NCI-H187 treated with DMSO at 0.1 percent for 48 hours (cell line): ENCODE measurements around the gene BTBD9.

Source experiments
- DNase-seq: peaks from one replicate; lab custom pipeline; 2025; lab: John Stamatoyannopoulos, UW

BTBD9 gene

DNA sequence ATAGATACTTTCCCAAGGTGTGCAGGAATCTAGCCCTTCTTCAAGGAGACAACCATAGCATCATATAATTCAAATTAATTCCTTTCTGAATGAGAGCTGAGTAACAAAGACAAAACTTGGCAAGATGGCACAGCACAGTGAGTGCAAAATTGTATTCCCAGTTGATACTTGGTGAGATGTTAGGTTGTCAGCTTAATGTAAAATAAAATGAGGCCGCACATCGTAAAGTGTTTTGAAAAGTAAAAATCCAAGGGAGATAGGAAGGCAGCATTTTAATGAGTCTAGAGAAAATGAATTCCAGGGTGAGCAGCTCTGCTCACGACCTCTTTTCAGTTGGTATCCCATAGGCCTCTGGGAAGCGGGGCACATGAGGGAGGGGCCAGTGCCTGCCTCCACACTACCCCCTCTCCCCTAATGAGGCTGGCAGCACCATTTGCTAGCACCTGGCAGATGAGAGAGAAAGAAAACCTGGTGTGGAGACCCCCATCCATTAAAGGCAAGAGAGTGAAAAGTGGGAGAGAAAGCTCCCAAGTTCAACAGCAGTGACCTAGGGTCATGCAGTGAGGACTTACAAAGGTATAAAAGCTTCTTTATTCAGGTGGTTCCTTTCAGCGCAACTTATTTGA, 158.4 kb downstream of the BTBD9 start:
- no peak for DNase-seq

DNA sequence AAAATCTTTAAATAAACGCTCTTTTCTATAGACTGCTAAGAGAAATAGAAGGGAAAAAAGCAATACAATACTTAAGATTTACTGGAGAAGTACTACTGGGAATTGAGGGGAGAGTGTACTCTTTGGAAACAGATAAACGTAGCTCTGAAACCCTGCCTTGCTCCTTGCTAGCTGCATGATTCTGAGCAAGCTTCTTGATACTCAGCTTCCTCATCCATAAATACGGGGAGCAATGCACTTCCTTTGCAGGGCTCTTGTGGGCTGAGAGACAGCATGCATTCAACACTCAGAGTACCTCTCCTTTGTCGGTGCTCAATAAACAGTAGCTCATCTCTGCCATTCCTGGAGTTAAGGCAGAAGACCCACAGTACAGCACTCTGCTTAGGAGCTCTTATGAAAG, 159.7 kb downstream of the BTBD9 start:
- DNase-seq: no peak

DNA sequence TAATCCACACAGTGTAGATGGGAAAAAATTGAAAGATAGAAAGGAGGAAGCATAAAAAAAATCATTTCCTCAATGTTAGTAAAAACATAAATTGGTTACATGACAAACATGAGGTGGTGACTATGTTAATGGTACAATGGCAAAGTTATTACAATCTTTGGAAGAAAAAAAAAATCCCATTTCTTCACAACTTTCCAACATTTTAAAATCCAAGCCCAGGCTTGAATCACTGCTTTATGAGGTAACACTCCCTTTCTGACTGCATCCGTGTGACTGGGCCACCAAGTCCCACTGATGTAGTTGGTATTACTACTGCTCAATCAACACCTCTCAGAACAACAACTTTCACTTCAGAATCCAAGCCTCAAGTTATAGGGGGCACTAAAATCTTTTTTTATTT, 160.4 kb downstream of the BTBD9 start:
- no peak for DNase-seq

DNA sequence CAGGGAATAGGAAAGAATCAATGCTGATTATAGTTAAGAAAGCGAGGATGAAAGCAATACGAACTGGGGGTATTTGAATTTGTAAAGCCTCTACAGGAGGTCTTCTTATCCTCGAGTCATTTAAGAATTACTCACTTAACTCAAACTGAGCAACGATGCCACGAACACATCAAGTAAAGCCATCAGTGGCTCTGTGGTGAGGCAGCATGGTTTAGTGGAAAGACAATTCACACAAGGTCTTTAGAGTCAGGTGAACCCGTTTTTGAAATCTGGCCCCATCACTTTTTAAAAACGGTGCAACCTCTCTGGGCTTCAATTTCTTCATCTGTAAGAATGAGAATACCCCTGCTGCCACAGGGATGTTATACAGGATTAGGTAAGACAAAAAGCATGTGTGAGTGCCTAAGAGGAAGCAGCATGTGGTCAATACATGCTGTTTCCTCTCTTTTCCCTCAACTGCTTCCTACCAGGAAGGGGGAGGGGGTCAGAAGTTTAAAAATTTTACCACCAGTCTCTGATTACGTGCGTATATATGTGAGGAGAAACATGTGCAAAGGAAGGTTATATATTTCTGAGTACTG, 162.0 kb downstream of the BTBD9 start:
- no peak for DNase-seq

DNA sequence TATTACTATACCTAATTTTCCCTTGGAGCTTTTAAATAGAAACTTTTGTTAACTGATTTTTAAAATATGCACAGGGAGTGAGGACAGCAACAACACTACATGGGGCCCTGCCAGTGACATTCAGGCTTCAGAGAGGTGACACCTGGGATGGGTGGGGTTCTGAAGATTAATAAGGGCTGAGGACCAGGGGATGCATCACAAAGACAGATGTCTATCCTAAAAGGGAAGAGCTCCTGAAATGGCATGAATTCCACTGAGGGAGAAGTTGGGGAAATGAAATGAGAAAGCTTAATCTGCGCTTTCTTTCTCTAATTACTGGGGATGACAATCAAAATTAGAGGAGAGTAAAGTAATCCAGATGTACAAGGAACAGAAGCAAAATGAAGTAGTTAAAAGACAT, 162.8 kb downstream of the BTBD9 start:
- no peak for DNase-seq

DNA sequence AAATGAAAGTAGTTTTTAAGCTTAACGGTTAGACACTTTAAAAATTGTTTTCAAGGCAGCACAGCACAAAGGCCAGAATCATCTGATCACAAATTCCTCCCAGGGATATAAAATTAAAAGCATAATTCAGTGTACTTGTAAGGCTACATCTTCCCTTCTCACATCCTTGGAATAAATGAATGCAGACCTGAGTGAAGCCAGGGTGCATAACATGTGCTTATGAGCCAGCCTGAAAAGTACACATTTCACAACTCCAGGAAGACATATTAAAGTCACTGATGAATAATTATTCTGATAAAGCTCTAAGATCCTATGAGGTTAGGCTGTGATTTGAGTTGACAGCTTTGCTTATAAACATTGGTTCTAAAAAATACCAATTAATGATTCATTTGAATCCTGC, 163.6 kb downstream of the BTBD9 start:
- DNase-seq: no peak

DNA sequence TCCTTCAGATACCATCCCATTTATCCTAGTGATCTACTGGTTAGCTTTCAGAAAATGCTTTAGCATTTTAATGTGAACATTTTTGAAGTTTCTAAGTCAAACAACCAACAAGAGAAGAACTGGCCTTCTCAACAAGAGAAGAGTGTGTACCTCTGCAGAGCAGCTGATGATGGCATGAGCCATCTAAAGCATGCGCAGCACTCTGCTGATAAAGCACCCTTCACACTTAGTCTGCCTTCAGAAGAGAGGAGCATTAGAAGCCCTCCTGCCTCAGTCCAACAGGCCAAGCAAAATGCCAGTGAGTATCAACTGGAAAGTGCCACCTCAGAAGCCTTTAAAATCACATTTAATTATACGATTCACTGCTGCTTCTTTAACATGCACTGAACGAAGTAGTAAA, 169.2 kb downstream of the BTBD9 start:
- no peak for DNase-seq

DNA sequence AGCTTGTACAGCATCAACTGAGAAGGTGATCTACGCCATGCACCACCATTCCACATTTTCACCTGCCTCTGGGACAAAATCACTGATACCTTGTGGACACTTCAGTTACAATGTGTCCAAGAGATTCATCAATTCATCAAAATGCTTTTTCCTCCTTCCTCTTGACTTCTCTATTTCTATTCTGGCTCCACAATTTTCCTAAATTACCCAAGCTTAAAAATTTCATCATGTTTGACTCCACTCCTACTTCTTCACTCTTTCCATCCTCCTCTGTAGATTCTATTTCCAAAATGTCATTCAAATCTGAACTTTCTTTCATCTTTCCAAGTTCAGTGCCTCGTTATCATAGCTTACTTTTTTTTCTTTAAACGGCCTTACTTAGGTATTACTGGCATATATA, 172.2 kb downstream of the BTBD9 start:
- DNase-seq: no peak

DNA sequence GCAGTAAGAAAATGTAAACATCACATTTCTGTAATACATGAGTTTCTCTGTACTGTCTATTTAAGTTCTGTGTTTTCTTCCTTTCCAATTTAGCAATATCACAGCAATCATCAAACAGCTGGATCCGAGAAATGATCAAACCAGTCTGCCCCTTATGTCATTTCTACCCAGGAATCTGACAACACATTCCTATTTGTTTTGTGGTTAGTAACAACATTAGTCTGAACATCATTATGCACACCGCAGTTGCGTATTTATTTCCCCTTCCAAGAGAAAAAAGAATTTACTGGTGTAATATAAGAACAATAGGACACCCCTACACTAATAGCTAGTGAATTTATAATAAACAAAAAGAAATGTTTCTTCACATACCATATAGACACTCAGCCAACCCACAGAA, 179.5 kb downstream of the BTBD9 start:
- no peak for DNase-seq

DNA sequence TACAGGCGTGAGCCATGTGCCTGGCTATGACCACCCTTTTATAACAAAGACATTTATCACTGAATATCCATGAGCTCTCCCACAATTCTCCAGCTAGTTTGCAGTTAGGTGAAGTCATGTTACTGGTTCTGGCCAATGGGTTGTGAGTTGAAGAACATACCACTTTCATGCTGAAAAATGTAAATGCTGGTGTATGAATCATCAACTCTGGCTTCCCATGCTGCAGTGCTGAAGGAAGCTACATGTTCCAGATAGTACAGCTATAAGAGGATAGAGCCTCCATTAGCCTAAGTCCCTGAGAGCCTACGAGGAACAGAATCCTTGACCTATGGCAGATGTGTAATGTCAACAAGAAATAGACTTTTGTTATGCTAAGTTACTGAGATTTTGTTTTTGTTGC, 180.4 kb downstream of the BTBD9 start:
- DNase-seq: no peak

DNA sequence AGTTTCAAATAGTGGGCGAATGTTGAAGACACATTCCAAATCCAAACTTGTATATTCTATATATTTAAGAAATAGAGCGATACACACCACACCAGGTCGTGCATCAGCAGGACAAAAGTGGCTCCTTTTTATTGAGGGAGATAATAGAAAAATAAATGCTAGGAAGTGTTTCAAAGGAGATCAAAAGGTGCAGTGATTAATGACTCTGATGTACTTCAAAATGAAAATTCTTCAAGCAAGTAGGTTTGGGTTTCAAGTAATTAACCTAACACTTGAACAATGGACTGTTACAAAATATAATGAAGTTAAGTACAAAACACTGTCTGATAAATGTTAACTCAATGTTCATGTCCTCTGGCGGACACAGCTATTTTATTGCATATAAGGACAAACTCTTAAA, 185.9 kb downstream of the BTBD9 start:
- no peak for DNase-seq

DNA sequence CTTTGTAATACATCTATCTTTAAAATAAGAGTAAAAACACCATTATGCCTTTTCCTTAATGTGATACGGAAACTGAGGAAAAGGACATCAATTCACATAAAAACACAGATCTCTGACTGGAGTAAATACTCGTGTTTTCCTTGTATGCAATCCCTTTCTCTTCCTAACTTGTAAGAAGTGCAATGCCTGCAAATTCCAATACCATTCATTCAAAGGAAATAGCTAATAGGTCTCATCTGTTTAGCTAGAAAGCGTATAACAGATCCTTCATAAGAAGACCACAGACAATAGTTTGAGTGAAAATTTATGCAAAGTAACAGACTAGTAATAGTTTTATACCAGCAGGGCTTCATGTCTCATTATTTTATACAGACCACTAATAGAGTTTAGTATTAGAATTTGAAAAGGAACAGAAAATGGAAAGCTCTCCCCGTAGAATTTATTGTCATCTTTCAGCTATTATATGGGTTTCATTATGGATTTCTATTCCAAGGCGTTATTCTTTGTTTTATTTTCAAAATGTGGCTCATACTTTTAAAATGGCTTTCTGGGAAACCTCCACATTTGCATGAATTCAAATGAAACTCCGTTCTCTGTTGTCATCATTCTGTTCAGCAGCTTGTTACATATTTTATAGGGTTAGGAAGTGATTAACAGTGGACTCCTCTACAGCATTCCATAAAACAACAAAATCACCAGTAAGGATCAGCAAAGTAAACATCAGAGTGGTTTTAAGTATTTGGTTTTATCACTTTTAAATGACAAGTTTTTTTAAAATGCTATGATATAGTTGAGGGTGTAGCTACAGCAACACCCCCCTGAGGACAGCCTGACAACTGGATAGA, 186.7 kb downstream of the BTBD9 start:
- no peak for DNase-seq

DNA sequence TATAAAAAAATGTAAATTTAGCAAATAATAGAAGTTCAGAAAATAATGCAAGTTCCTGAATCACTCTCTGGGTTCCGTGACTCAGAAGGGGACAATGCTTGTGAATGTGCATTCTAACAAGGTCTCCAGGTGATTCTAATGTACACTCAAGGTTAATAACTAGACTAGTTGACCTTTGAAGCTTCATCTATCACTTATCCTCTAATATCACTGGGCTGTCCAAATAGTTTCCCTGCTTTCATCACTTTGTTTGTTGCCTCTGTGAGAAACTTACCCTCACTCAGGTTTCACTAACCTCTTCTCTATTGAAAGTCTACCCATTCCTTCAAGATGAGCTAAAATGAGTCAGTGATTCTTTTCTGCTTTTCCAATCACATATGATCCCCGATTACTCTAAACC, 189.0 kb downstream of the BTBD9 start:
- DNase-seq: no peak

DNA sequence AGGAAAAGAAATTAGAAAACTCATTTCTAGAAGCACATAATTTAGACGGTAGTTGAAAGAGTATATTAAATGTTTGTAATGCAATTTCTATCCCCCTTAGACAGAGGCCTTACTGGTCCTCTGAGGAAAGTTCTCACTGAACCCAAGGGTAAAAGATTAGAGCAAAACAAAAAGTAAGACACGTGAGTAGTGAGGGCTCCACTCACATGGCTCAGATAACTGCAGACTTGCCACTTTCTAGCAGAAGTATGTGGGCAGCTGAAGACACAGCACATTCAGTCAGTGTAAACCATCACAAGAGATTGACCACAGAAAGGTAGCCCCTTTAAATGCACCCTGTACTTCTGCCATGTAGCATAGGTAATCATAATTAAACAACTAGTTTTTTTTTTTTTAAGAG, 193.8 kb downstream of the BTBD9 start:
- no peak for DNase-seq

DNA sequence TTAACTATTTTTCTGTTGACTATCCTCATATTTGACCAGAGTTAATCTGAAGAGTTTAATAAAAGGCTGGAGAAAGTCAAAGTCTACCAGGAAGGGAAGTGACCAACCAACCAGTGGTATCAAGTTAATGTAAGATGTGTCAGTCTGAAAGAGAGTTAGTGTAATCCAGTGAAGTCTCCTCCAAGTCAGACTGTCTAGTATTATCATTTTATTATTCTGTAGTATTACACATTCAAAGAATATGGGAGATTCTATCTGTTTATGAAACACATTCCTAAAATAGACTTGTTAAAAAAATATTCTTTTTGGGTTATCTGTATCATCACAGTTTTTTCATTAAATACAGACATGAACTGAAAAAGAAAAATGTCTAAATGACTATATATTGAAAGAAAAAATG, 194.4 kb downstream of the BTBD9 start:
- no peak for DNase-seq

DNA sequence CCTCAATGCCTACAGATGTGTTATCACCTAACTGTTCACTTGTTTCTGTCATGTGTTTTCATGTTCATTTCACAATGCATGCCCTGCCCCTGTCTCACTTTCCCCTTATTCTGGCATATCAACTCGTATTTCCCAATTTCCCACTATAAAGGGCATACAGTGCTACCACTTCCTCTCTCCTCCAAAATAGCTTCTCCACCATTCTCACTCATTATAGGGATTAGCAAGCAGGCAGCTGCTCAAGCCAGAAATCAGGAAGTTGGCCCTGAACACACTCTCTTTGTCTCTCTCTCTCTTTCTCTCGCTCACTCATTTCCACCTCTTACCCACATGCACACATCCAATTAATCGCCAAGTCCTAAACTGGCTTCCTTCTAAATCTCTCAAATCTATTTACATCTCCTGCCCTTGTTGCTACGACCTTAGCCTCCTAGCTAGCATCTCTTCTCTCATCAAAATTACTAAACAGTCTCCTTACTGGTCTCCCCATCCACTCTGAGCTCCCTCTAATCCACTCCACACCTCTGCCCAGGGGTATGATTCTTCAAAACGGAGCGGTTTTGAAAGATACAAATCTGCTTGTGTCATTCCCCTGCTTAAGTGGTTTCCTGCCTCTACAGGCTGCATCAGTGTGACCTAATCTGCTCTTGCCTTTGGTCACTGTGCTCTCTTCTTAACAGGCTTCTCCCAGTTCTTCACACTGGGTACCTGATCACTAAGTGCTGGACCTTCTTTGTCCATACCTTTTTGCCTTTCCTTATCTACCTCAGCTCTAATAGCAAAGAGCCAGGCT, 196.2 kb downstream of the BTBD9 start:
- DNase-seq: no peak

DNA sequence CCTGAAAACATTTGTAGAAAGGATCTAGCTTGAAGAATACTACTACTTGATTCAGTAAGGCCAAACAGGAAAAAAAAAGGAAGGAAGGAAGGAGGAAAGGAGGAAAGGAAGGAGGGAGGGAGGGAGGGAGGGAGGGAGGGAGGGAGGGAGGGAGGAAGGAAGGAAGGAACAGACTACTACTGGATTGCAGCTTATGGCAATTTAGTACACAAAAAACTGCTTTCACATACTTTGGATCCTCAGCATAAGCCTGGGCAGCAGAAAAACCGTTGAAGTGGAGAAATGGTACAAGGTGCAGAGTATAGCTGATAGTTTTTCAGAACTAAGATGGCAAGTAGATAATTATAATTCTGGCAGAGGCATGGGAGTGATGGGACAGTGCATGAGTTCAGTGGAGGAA, 201.6 kb downstream of the BTBD9 start:
- DNase-seq: no peak

DNA sequence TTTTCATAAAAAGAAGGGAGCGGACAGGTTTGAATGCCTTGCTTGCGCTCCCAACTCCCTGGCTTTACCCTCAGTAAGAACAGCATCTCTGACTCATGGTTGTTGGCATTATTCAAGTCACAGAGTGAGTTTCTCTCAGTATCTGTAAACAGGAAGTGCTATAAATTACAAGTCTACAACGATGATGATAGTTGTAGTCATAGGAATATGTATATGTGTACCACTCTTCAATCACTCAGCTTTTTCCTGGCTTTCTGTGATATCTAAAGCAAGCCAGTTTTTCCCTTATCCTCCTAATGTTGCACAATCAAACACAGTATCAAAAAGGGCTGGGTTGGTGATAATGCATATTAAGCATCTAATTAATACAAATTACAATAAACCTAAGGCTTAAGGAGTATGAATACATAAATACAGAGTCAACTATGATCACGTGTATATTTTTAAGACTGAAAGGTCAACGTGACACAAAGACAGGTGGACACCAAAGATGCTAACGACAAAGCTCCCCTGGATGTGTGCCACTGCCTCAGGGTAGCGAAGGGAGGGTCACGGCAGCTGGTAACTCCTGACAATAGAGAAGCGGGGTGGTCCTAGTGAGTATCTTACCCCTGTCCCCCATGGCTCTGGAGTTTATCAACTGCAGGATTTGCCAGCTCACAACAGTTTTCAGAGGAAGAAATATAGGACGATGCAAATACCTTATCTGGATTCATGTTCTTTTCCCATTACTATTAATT, 202.8 kb downstream of the BTBD9 start:
- no peak for DNase-seq

DNA sequence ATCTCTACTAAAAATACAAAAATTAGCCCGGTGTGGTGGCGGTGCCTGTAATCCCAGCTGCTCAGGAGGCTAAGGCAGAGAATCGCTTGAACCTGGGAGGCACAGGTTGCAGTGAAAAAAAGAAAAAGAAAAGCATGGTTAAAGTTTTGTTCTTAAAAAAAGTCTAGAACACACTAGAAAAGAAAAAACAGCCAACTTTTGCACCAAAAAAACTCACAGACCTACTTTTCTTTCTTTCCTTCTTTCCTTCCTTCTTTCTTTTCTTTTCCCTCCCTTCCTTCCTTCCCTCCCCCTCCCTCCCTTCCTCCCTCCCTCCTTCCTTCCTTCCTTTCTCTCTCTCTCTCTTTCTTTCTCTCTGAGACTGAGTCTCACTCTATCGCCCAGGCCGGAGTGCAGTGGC, 204.4 kb downstream of the BTBD9 start:
- DNase-seq: no peak

DNA sequence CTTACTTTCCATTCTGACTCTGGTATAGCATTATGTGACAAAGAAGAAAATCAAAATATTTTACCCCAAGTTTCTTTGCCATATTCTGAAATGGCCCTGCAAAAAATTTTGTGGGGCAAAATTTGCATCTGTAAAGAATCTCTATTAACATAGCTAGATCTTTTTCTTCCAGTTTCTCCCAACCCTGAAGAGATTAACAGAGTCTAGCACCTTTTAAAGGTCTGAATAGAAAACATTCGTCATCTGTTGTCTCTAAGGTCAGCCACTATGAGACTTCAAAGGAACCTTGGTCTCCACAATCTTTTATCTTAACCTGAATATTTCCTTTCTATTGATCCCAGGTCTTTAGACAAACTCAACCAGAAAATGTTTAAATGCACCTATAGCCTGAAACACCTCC, 205.7 kb downstream of the BTBD9 start:
- DNase-seq: no peak

DNA sequence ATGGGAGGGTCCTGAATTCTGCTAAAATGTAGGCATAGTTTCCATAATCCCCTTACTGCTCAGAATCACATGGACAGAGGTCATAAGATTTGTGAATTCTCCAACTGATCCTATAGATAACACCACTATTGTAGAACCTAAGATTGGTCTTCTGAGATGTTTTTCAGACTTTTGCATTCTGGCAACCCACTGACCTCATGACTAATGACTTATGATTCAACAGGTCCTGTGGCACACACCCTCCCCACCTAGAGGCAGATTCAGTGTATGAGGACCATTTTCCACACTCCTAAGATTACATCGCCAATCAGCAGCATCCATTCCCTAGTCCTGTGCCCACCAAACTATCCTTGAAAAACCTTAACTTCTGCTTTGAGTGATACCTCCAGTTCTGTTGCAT, 207.2 kb downstream of the BTBD9 start:
- DNase-seq: no peak

DNA sequence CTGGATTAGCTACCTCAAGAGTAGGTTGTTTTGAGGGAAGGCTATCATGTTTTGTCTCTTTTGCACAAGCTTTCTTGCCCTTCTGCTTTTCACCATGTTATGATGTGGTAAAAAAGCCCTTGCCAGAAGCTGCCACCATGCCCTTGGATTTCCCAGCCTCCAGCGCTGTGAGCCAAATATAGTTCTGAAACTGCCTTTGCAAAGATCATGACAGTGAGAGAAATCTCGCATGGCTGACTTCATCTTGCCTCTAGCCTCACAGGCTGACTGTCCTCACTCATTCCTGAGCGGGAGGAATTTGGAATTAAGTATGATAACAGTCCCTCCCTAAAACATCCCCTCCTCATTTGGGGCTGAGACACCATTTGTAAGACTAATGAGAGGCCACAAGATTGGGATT, 207.7 kb downstream of the BTBD9 start:
- no peak for DNase-seq
